Stimulated activated CD8-positive, alpha-beta memory T cell treated with anti-CD3 and anti-CD28 coated beads, Interleukin-4, amount 100 ng/mL, for 1 hour (primary cell): ENCODE data around the gene CNTNAP5.

Source experiments
- DNase-seq, 2 donors: peaks; one replicate each; pipeline ENCODE4 v3.0.0-alpha.2; 2020; ENCODE audit warnings: low read depth in 2 of 2, low spot score in 1 of 2

Gene CNTNAP5

DNA sequence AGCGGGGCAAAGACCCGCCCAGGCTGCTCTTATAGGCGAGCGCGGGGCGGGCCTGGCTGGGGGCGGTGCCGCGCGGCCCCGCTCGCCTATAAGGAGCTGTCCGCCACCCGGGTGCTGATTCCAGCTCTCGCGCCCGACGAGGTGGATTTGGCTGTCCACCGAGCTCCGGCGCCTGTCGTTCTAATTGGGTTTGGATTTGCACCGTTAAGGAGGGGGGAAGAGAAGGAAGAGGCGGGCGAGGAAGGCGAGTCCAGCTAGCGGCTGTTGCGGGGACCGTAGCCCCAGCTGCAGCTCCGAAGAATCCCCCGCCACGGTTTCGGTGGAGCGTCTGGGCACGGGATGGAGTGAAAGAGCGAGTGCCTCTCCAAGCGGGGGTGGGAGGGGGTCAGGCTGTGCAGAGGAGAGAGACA is at the start of gene CNTNAP5:
Gene CNTNAP5 (plus strand): TSS at position 117 of the 410 bp plus-strand sequence. CDS start 364 bp downstream, outside the sequence.
- no peak for DNase-seq

DNA sequence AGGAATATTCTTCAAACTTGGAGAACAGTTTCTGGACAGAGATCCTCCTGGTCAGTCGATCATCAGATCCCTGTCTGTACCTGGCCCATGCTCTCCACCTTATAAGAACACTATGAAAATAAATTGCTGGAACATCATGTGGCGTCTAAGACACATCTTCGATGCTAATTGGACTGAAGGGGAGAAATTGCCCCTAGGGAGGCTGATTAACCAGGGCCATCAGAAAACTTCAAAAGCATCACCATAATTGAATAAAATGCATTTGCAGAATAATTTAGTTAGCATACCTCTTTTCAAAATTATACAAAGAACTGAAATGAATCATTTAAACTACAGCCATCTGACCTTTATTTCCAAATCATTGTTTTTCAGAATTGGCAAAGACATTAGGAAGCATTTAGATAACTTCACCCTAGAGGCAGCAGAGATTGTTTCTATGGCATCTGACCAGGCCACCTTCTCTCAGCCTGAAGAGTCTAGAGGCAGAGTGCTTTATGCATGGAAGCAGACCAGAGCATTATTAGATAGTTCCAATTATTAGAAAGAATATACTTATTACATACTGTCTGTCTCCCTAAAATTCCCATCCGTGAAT is 48.9 kb upstream of the CNTNAP5 start:
- no peak for DNase-seq

DNA sequence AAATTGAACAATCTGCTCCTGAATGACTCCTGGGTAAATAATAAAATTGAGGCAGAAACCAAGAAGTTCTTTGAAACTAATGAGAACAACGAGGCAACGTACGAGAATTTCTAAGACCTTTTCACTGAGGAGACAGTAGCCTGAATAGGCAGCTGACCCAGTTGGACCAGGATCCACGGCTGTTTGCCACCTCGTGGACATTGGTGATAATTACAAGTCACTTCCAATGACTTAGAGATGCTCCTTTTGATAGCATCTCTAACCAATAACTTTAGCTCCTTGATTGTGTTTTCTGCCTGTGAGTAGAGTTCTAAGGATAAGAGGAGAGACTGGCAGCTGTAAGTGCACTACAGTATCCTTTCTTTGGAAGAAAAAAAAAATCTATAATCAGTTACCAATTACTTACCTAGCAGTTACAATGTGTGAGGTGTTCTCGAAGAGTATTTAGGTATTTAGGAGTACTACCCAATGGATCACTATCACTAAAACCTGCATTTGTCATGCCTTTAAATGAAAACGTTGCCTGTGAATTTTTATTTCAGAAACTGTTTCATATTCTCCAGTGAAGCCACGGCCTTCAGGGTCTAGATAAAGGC is 31.3 kb upstream of the CNTNAP5 start:
- no peak for DNase-seq

DNA sequence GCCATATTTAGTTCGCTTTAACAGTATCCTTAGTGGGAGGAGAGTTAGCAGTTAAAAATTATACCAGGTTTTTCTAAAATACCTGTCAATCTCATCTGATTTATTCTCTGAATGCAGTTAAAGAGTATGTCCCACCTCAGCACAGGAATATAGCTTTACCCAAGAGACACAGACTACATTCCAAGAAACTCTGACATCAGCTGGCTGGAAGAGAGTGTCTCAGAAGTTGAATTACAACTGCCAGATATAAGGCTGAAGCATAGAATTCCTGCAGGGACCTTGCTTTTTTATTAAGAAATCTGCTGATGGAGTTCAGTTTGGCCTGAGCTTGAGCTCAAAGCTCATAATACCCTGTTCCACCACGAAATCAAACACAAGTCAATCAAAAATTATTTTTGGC is 25.4 kb upstream of the CNTNAP5 start:
- no peak for DNase-seq

DNA sequence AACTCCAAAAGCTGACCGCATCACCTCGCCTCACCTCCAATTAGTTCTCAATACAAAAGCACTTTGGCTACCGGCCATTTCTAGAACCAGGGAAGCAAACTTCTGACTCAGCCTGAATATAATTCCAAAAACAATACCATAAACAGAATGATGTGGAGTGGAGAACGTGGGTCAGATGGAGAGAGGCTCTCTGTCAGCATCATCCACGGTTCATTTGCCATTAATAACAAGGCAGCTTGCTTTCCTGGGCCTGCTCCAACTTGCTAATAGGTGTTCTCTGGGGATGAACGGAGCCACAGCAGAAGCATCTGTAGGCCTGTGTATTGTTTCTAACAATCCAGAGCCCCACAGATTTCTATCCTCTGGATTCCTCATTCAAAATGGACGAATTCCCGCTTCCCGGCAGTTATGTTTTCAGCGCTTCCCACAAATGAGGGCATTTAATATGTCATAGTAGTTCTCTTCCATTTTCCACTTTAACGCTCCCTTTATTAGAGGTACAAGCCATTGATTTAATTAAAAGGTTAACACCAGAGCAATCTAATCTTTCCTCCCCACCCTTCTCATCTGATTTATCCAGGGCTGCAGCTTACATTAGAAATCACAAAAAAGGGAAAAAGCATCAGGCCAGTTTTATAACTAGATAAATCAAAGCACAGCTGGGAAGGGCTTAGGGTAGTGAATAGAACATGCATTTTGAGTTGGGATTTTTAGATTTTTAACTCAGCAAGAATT is 23.2 kb upstream of the CNTNAP5 start:
- DNase-seq, result no peak

DNA sequence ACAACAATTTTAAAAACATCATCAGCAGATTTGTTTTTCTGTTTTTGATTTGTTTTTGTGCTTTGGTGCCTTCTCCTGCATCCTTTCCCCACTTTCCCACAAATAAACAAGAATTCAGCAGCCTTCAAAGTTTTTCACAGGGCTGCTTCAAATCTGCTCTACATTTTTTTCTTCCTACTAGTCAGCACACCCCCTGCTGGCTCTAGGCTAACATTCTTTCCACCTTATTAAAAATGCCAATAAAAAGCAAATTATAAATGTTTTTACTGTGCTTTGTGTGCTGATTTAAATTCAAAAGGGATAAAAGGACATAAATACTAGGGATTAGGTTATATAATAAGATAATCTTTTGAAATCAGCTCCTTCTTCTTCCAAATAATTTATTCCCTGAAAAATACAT is 6.2 kb upstream of the CNTNAP5 start:
- DNase-seq, result no peak

DNA sequence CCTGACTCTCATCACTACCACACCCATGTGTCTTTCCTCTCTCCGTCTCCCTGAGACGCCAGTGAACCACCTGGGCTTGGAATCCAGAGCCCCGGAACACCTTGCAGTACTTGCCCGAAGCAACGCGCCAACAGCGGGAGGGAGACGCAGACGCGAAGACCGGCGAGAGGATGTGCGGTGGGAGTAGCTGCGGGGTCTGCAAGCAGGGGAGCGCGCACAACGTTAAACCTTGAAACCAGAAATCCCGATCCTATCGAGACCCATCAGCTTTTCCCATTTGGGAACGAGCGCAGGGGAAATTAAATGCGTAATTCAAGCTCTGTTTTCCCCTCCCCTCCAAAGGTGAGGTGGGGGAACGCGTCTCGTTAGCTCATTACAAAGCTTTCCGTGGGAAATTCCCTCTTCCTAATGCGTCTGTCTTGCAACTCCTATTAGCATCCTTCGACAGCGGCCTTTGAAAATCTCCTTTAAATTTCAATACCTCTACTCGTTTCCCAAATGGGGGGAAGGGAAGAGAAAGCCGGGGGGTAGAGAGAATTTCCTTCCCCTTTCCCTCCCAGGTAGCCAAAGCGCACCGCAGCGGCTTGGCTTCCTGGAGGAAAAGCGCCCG is 421 bp upstream of the CNTNAP5 start:
- no peak for DNase-seq

DNA sequence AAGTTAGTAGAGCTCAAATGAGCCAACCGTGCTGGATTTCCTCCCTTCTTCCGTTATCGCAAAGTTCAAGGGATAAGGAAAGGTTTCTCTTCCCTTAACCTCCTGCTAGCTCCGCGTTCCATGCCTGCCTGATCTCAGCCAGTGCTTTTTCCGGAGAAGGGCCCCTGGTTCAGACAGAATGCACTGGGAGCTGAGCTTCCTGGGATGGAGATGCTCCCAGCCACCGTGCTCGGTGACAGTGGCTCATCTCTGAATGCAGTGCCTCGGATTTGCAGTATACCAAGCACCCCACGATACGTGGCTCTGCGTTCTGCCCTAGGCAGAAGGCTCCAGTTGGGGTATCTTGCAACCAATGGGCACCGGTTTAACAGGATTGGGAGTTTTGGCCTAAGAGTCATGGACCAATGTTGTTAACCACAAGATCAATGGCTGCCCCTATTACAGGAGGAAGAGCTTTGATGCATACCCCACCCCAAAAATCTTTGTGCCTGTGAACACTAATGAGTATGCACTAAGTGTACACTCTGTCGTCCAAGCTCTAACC is 876 bp downstream of the CNTNAP5 start:
- no peak for DNase-seq

DNA sequence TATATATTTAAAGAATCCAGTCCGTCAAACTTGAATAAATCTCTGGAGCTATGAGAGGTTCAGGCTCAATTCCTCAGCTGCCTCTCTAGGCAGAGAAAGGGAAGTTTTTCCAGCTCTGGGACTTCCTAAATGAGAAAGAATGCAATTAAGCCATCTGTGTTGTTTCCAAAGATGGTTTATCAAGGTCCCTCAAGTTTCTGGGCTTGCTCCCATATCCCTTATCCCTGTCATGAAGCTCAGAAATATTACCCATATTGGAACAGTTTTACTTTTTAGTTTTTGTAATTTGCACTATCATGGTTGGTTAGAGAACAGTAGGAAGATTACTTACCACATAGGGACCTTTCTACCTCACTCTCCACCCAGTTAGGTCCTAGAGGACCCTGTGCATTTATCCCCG is 1.4 kb downstream of the CNTNAP5 start:
- no peak for DNase-seq

DNA sequence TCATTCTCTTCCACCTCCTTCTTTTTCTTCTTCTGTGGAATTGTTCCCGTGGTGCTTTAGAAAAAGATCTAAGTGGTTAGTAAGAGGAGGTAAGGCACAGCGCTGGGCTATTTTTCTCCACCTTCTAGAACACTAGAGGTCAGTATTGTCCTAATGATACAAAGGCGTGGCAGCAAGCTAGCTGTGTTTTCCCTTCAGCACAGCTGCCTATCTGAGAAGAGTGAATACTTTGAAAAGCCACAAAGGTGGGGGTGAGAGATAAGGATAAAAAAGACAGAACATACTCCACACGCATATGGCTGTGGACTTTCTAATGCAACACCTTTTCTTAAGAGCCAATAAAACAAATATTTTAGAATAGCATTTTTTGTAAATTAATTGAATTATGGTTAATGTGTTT is 2.1 kb downstream of the CNTNAP5 start:
- DNase-seq, result no peak

DNA sequence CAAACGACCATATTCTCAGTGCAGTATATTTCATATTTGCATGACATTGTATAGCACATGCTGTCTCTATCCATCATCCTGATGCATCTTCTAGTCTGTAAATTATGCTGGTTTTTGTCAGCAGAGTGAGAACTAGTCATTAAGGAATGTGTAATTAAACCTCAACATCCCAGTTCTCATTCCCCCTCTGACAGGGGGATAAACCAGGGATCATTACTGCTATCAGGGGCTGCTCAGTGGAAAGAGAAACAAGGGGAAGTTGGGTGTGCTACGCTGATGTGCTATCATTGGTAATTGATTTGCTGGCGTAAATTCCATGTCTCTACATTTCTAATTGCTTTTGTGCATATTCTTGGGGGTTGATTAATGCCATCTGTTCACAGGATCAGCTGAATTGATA is 7.7 kb downstream of the CNTNAP5 start:
- DNase-seq, result no peak

DNA sequence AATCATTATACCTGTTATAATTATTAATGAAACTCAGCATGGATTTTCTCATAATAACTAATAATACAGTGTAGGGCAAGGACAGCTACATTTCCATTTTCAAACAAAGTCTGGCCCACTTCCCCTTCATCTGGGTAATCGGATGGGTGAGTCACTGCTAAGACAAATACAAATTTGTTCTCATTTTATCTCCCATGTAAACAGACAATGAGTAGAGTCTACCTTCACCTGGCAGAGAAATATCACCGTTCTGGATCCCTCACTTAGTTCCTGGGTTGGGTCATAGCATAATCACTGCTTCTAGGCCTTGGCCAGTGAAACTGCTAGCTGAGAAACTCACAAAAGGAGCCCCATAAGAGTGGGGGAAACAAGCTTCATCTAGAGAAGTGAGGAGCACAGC is 9.2 kb downstream of the CNTNAP5 start:
- DNase-seq, result no peak

DNA sequence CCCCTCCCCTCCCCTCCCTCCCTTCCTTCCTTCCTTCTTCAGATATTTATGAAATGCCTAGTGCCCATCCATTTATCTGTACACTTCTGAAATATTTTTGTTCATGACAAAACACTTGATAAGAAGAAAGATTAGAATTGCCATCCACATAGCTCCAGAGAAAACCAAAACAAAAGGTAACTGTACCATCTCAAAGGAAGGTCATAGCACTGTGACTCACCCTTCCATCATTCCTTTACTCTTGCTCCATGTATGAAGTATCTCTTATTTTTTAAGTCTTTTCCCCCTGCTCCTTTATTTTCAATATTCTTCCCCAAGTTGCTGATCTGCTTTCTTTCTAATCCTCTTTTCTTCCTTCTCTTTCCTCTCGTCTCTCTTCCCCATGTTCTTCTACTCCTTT is 9.9 kb downstream of the CNTNAP5 start:
- DNase-seq, result no peak

DNA sequence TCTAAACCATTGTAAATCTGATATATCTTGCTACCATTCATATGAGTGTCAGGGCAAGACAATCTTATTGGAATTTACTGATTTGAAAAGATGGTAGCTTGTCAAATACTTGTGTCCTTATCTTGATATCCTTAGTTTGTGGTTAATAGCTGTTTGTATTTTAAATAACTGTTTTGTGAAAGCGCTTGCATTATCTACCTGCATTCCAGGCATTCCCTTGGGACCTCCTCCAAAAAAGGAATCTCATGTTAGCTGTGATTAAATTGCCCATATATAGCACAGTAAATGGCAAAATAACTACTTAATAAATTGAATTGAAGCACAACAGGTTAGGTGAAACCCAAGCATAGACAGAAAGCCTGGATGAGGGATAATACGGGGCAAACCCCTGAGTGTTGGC is 13.9 kb downstream of the CNTNAP5 start:
- DNase-seq, result no peak

DNA sequence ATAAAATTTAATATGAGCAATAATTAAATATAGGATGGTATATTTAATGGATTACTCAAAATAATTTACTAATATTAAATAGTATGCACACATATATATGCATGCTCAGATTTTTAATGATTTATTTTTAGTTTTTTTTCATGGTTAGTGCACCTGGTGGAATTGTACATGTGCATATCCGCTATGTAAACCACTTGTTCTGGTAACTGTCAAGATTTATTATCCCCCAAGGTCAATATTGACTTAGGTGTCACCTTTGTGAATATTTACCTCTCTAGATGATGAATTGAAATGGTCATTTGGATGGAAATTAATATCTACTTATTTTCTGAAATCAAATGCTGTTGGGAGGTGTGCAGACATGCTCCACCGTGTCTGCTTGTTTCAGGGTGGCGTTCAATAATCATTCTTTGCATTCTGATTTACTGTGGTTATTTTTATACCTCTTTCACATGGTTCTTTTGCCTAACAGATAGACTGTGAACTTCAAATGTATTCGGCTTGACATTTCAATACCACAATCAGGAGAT is 14.7 kb downstream of the CNTNAP5 start:
- DNase-seq, result no peak

DNA sequence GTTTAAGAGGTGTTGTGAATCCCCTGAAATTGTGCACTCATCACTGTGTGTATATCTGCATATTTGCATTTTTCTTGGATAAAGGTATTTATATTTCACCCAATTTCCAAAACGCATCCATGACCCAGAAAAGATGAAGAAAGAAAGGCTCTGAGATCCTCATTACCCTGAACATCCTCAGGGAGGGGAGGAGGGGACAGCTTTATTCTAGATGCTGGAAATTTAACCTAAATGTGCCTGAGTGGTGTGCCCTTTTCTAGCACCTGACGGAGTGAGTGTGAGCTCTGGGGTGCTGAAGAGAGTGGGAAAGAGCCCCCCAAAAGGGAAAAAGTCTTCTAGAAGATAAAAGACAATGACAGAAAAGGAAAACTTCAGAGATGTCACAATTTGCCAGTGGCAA is 20.8 kb downstream of the CNTNAP5 start:
- DNase-seq, result no peak

DNA sequence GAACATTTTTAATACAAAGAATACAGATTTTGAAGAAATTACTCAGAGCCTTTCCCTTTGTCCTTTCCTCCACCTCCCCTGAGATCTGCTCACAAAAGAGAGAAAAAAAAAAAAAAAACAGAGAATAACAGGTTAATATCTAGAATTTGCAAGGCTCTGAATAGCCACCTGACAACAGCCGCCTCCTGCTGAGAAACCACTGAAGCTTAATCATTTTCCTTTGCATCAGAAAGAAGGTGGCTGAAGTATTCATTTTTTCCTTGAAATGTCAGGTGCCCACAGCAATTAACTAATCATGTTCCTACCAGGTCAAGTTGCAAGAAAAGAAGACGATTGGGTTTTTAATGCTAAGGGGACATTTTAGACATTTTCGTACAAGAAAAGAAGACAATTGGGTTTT is 21.2 kb downstream of the CNTNAP5 start:
- no peak for DNase-seq

DNA sequence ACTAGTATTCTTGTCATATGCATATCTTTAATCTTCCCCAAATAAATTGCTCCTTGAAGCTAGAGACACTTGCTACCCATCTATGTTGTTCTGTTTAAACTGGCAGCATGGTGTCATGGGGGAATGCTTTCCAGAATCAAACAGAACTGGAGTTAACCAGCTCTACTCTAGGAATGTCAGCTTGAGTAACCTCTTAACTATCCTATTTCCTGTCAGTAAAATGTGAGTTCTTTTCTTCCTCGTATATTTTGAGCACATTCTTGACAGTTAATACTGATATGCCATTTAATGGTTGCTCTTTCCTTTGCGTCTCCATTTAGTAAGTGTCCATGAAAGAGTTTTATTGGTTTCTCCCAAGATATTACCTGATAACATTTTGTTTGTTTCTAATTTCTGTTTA is 23.0 kb downstream of the CNTNAP5 start:
- DNase-seq, result no peak

DNA sequence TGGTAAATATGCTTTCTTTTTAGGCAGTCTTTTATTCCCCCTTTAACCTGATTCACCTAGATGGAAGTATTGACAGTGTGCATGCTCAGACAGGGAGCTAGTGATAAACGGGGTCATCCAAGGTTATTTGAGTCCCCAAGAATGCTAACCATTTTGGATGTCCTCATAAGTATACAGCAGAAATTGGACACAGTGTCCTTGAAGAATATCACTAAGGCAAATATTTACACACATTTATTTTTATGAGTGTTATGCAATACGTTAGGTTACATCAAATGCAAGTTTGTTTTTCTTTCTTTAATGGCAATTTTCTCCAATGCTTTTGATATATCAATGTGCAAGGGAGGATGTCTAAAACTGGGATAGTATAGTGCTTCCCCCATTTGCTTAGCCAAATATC is 23.6 kb downstream of the CNTNAP5 start:
- DNase-seq, result no peak

DNA sequence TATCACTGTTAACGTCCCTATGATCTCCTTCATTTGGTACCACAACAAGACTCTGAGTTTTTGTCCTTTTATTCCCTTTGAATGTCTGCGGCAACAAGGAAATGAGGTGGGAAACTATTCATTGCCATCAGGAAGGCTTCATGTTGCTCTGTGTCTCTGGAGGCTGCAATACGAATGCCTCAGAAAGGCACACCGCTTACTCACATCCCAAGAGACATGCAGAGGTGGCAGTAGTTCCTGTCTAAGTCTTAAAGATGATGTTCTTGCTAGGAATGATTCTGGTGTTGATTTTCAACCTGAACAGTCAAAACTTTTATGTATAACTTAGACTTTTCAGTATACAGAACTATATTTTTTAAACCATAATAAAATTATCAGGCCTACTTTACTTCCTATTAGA is 24.0 kb downstream of the CNTNAP5 start:
- no peak for DNase-seq

DNA sequence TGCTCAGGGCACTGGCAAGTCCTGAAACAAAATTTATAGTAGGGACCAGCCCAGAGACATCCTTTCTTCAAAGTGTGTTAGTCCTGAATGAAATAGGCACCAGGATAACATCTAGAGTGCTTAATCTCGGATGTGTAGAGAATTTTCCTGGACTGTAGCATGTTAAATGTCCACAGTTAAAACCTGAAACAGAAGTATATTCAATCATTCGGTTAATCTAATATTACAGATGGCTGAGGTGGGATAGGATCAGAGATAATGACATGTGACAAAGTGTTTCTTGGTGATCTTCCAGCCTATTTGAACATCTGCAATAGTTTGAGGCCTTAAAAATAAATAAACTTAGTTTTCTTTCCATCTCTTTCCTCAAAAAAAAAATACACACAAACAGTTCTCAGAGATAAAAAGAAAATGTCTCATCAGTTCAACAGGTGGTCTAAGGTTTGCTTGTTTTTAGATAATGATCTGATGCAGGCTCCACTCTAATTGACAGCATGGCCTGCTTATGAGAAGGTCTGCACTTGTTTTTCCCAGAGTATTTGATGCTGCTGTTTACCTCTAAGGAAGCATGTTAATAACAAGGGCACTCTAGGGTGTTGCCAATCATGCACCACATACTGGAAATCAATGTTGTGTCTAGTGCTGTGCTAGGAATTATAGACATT is 25.9 kb downstream of the CNTNAP5 start:
- DNase-seq, result no peak
